GM19467 (cell line): ENCODE measurements around the gene FRA10AC1.

Experiments
- ATAC-seq: cut with Tn5 transposase; IDR thresholded peaks from one replicate; pipeline ENCODE4 v1.9.1; 2021; ENCODE audit warnings: mild to moderate bottlenecking, moderate library complexity; ENCODE audit not compliant: unreplicated experiment

The FRA10AC1 gene

DNA sequence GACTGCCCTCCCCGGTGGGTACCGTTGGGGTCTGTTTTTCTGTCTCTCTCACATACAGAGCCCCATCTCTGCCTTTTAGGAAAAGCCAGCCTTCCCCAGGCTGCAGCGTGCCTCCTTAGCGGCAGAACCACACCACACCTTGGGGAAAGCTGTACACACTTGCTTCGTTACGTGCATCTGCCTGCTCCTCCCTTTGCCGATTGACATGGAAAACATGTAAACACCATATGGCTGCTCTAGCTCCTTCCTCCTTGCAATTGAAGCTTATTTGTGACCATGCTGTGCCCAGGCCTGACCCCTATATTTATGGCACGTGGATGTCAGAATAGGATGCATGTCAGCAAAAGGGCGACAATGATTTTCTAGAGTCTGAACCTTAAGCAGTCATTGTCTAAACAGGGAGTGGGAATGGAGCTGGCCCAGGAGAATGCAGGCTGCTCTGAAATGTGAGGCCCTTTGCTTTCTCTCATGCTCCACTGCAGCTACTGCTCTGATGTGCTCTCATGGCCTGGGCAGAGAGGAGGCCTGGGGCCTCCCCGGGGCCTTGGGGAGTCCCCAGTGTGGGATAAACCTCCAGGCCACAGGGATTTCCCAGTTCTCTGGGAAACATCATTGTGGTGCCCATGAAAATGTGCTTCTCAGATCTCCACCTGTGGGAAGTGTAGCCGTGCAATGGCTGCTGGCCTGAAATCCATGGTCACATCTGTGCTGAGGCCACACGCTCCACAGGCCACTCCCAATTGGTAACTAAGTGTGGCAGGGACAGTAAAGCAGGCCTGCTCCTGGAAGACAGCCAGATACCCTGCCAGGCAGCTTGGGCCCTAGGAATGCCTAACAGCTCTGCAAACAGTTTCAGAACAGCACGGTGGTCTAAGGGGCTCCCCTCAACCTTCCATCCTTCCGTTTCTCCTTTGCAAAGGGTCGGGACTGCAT, 71.5 kb downstream of the FRA10AC1 start:
- ATAC-seq = no peak

DNA sequence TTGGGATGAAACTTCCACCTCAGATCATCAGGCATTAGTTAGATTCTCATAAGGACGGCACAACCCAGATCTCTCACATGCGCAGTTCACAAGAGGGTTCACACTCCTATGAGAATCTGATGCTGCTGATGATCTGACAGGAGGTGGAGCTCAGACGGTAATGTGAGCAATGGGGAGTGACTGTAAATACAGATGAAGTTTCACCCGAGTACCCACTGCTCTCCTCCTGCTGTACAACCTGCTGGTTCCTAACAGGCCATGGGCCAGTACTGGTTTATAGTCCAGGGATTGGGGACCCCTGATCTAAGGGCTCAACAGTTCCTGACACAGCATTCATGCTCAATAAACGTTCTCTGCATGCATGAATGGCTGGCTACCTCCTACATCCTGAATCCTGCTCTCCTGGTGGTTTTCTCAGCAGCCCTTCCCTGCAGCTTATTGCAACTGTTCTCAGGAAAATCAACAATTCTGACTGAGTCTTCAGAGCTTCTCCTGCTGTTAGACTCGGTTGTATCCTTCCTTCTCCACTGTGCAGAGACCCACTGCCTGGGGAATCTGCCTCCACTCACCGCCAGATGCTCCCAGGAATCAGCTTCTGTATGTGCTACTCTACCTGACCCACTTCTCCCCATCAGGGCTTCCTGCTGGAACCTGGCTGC, 72.6 kb downstream of the FRA10AC1 start:
- no peak for ATAC-seq

- ATAC-seq = no peak
These were observed 73.5 kb downstream of the FRA10AC1 start for GRCh38 chr10:93628858-93629257.

DNA sequence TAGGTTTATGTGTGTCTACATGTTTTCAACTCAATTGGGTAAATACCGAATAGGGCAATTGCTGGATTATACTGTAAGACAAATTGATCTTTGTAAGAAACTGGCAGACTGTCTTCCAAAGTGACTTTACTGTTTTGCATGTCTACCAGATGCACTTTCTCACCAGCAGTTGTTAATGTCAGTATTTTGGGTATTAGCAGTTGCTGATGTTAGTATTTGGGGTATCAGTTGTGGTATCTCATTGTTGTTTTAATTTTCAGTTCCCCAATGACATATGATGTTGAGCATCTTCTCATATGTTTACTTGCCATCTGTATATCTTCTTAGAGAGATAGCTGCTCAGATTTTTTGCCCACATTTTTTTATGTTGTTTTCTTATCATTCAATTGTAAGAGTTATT, 79.5 kb downstream of the FRA10AC1 start:
- ATAC-seq = no peak

GRCh38 chr10:93620925-93621324, 81.5 kb downstream of the FRA10AC1 start:
- ATAC-seq = no peak
